H9 (cell line): Measurements from ENCODE around the gene SLC16A4. TPM values are rescaled to one million over a fixed set of nuclear protein-coding genes. Genes with fewer than 3 reads are reported as not detected.

Experiments used
- DNase-seq: peaks from one replicate; pipeline ENCODE4 v3.0.0-alpha.2; 2017
- H2AFZ ChIP-seq: one replicate; pipeline ENCODE4 v1.6.1; 2013; ENCODE audit warnings: mild to moderate bottlenecking, low read length, control low read depth, moderate library complexity
- H2AK5ac ChIP-seq: 2 replicates; pipeline ENCODE4 v1.6.1; 2013; ENCODE audit warnings: low read length, control low read depth, mixed read lengths; ENCODE audit not compliant: insufficient read length
- H2BK120ac ChIP-seq: one replicate; pipeline ENCODE4 v1.6.1; 2013; ENCODE audit warnings: low read depth, mild to moderate bottlenecking, low read length, control low read depth, inconsistent platforms; ENCODE audit not compliant: poor library complexity, severe bottlenecking
- H2BK12ac ChIP-seq: 2 replicates; pipeline ENCODE4 v1.6.1; 2013; ENCODE audit warnings: low read length, control low read depth, mixed read lengths, low read depth; ENCODE audit not compliant: insufficient read length
- H2BK15ac ChIP-seq: 2 replicates; pipeline ENCODE4 v1.6.1; 2013; ENCODE audit warnings: low read depth, low read length, control low read depth
- H2BK20ac ChIP-seq: one replicate; pipeline ENCODE4 v1.6.1; 2013; ENCODE audit warnings: low read depth, mild to moderate bottlenecking, low read length, control low read depth, inconsistent platforms; ENCODE audit not compliant: poor library complexity, severe bottlenecking
- H2BK5ac ChIP-seq: 2 replicates; pipeline ENCODE4 v1.6.1; 2013; ENCODE audit warnings: low read length, control low read depth, mixed read lengths; ENCODE audit not compliant: insufficient read length
- H3K14ac ChIP-seq: 2 replicates; pipeline ENCODE4 v1.6.1; 2013; ENCODE audit warnings: low read length, control low read depth; ENCODE audit not compliant: insufficient read depth
- H3K18ac ChIP-seq: 2 replicates; pipeline ENCODE4 v1.6.1; 2013; ENCODE audit warnings: low read depth, mild to moderate bottlenecking, mixed read lengths, low read length, control low read depth; ENCODE audit not compliant: insufficient read length
- H3K23ac ChIP-seq: 2 replicates; pipeline ENCODE4 v1.6.1; 2013; ENCODE audit warnings: low read length, control low read depth, mixed read lengths, low read depth; ENCODE audit not compliant: insufficient read length
- H3K23me2 ChIP-seq: 2 replicates; pipeline ENCODE4 v1.6.1; 2013; ENCODE audit warnings: low read depth, mild to moderate bottlenecking, mixed read lengths, low read length, control low read depth; ENCODE audit not compliant: insufficient read length, poor library complexity, severe bottlenecking
- H3K27ac ChIP-seq: 2 replicates; pipeline ENCODE4 v1.5.1; 2013; ENCODE audit warnings: low read length, control low read depth, mixed read lengths, low read depth; ENCODE audit not compliant: insufficient read length
- H3K27me3 ChIP-seq: 2 replicates; pipeline ENCODE4 v1.6.1; 2013; ENCODE audit warnings: low read length, control low read depth, inconsistent platforms; ENCODE audit not compliant: insufficient read depth
- H3K4ac ChIP-seq: 2 replicates; pipeline ENCODE4 v1.6.1; 2013; ENCODE audit warnings: low read depth, mild to moderate bottlenecking, control low read depth, inconsistent platforms, low read length, moderate library complexity
- H3K4me1 ChIP-seq: 2 replicates; pipeline ENCODE4 v1.6.1; 2013; ENCODE audit warnings: low read length, control low read depth, inconsistent platforms; ENCODE audit not compliant: insufficient read depth
- H3K4me2 ChIP-seq: 2 replicates; pipeline ENCODE4 v1.6.1; 2013; ENCODE audit warnings: low read length, control low read depth, mixed read lengths; ENCODE audit not compliant: insufficient read length, insufficient read depth
- H3K56ac ChIP-seq: 2 replicates; pipeline ENCODE4 v1.6.1; 2013; ENCODE audit warnings: low read depth, mild to moderate bottlenecking, mixed read lengths, low read length, control low read depth; ENCODE audit not compliant: insufficient read length
- H3K79me1 ChIP-seq: 2 replicates; pipeline ENCODE4 v1.6.1; 2013; ENCODE audit warnings: low read depth, mild to moderate bottlenecking, moderate library complexity, low read length, control low read depth, inconsistent platforms; ENCODE audit not compliant: insufficient read depth, poor library complexity, severe bottlenecking
- H3K79me2 ChIP-seq: 2 replicates; pipeline ENCODE4 v1.6.1; 2013; ENCODE audit warnings: low read length, control low read depth, inconsistent platforms; ENCODE audit not compliant: insufficient read depth
- H3K9ac ChIP-seq: 2 replicates; pipeline ENCODE4 v1.6.1; 2013; ENCODE audit warnings: low read length, control low read depth, mixed read lengths; ENCODE audit not compliant: insufficient read length; ENCODE audit errors: extremely low read depth
- H3K9me3 ChIP-seq: one replicate; pipeline ENCODE4 v1.6.1; 2013; ENCODE audit warnings: low read depth, low read length, inconsistent platforms; ENCODE audit not compliant: control insufficient read depth
- H3T11ph ChIP-seq: one replicate; pipeline ENCODE4 v1.6.1; 2013; ENCODE audit warnings: mild to moderate bottlenecking, low read length, control low read depth, inconsistent platforms
- H4K20me1 ChIP-seq: one replicate; pipeline ENCODE4 v1.6.1; 2013; ENCODE audit not compliant: control insufficient read depth, insufficient read length, insufficient read depth
- H4K5ac ChIP-seq: 2 replicates; pipeline ENCODE4 v1.6.1; 2013; ENCODE audit warnings: low read depth, mild to moderate bottlenecking, mixed read lengths, low read length, control low read depth; ENCODE audit not compliant: insufficient read length
- H4K8ac ChIP-seq: replicated peaks from 2 replicates; pipeline ENCODE4 v1.6.1; 2013; ENCODE audit warnings: low read length, control low read depth, mixed read lengths, low read depth; ENCODE audit not compliant: insufficient read length
- H4K91ac ChIP-seq: 2 replicates; pipeline ENCODE4 v1.6.1; 2013; ENCODE audit warnings: low read depth, mild to moderate bottlenecking, moderate library complexity, mixed read lengths, low read length, control low read depth; ENCODE audit not compliant: insufficient read length
- H3K27ac Mint-ChIP-seq, 3 experiments: 2 replicates in 2 of 3; 3 replicates in 1 of 3; pipeline ENCODE4 v1.8.0; 2020 to 2021; ENCODE audit warnings: mixed read lengths in 3 of 3, mild to moderate bottlenecking in 1 of 3, moderate library complexity in 1 of 3
- H3K27me3 Mint-ChIP-seq: 2 replicates; pipeline ENCODE4 v1.8.0; 2021; ENCODE audit warnings: low read depth, mild to moderate bottlenecking, moderate library complexity, mixed read lengths
- H3K36me3 Mint-ChIP-seq, 3 experiments: 2 replicates in 2 of 3; 3 replicates in 1 of 3; pipeline ENCODE4 v1.8.0; 2020 to 2021; ENCODE audit warnings: low read depth in 3 of 3, mixed read lengths in 3 of 3; ENCODE audit not compliant: insufficient read depth in 1 of 3
- H3K4me1 Mint-ChIP-seq, 2 experiments: 2 replicates each; pipeline ENCODE4 v1.8.0; 2020; ENCODE audit warnings: mixed read lengths in 2 of 2
- H3K4me3 Mint-ChIP-seq, 2 experiments: 2 replicates in 1 of 2; 3 replicates in 1 of 2; pipeline ENCODE4 v1.8.0; 2020 to 2021; ENCODE audit warnings: mild to moderate bottlenecking in 2 of 2, mixed read lengths in 2 of 2, moderate library complexity in 1 of 2
- H3K9me3 Mint-ChIP-seq, 2 experiments: 2 replicates in 1 of 2; 3 replicates in 1 of 2; pipeline ENCODE4 v1.8.0; 2020; ENCODE audit warnings: mild to moderate bottlenecking in 2 of 2, mixed read lengths in 2 of 2, moderate library complexity in 1 of 2
- WGBS: extraction: QIAGEN DNeasy Blood & Tissue Kit; methylation state at CpG from one replicate; pipeline ENCODE4 v1.1.7; 2013; ENCODE audit warnings: missing lambda C conversion rate, low lambda C conversion rate, mixed read lengths; ENCODE audit not compliant: insufficient read length; ENCODE audit errors: extremely low coverage; 5-methylcytosine and 5-hydroxymethylcytosine counted together
- total RNA-seq: library from RNA; stranded (reverse); gene quantifications from 2 replicates; pipeline ENCODE4 v1.2.1, GENCODE V29; 2021
- TF ChIP-seq, protein P1 (sequence below): fragments of 200-600 bp; sonication (generic); conservative IDR thresholded peaks from 3 replicates; pipeline ENCODE4 v1.8.0; 2021; ENCODE audit warnings: antibody characterized with exemption, mild to moderate bottlenecking

The SLC16A4 gene
- total RNA-seq, 1 experiment from 2014 or later = 0.17 TPM

- H3K79me2 ChIP-seq = no peaks in the 10 kb centered on the region; the same call in 1 of the 2 replicates
- no peaks in the 10 kb centered on the region for H3K27me3 ChIP-seq
- peaks cover 7 to 14% of the 10 kb centered on the region in 2 experiments; a peak in 3 of 4 replicates for H3K4me1 Mint-ChIP-seq
- H2BK120ac ChIP-seq = no peak overlapping the region
- no peak overlapping the region for H2BK20ac ChIP-seq
- peaks cover 14% of the 10 kb centered on the region for H3K23me2 ChIP-seq
- H3K18ac ChIP-seq = no peak overlapping the region
- H2BK5ac ChIP-seq = no peak overlapping the region
- H3K56ac ChIP-seq = no peak overlapping the region
- WGBS = no CpG with 5 or more reads among the region's 4 CpGs
- no peaks in the 10 kb centered on the region; a peak in 1 of 5 replicates for H3K9me3 Mint-ChIP-seq
- TF ChIP-seq, protein P1, sequence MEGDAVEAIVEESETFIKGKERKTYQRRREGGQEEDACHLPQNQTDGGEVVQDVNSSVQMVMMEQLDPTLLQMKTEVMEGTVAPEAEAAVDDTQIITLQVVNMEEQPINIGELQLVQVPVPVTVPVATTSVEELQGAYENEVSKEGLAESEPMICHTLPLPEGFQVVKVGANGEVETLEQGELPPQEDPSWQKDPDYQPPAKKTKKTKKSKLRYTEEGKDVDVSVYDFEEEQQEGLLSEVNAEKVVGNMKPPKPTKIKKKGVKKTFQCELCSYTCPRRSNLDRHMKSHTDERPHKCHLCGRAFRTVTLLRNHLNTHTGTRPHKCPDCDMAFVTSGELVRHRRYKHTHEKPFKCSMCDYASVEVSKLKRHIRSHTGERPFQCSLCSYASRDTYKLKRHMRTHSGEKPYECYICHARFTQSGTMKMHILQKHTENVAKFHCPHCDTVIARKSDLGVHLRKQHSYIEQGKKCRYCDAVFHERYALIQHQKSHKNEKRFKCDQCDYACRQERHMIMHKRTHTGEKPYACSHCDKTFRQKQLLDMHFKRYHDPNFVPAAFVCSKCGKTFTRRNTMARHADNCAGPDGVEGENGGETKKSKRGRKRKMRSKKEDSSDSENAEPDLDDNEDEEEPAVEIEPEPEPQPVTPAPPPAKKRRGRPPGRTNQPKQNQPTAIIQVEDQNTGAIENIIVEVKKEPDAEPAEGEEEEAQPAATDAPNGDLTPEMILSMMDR = no peak
- H3K27ac ChIP-seq = no peak overlapping the region
- H3K4me3 Mint-ChIP-seq = no peak overlapping the region
- no peak overlapping the region for H4K91ac ChIP-seq
- H3K27me3 Mint-ChIP-seq = peaks cover 4% of the 10 kb centered on the region; the same call in 1 of the 2 replicates
- no peaks in the 10 kb centered on the region for H4K20me1 ChIP-seq
- no peak for DNase-seq
- no peak overlapping the region for H3K9ac ChIP-seq
- no peaks in the 10 kb centered on the region for H3K9me3 ChIP-seq
- H3K4me2 ChIP-seq = no peak overlapping the region
- H3K14ac ChIP-seq = no peak overlapping the region
- no peak overlapping the region for H3K4ac ChIP-seq
- H3K27ac Mint-ChIP-seq = no peak overlapping the region
- H3T11ph ChIP-seq = no peak overlapping the region
- H4K8ac ChIP-seq = no peak overlapping the region
- H2AFZ ChIP-seq = no peak overlapping the region
- no peak overlapping the region for H2AK5ac ChIP-seq
- H3K4me1 ChIP-seq = no peaks in the 10 kb centered on the region
- no peak overlapping the region for H2BK12ac ChIP-seq
- H3K23ac ChIP-seq = no peak overlapping the region
- H3K79me1 ChIP-seq = peaks cover 2% of the 10 kb centered on the region
- H3K36me3 Mint-ChIP-seq = peaks cover 9 to 53% (median 19%) of the 10 kb centered on the region in 3 experiments
- no peak overlapping the region for H2BK15ac ChIP-seq
- no peak overlapping the region for H4K5ac ChIP-seq
Observed at GRCh38 chr1:110404401-110404800, 13.6 kb upstream of the SLC16A4 start.
